Measurements from ENCODE around the gene KYNU. TPM values are rescaled to one million over a fixed set of nuclear protein-coding genes. Genes with fewer than 3 reads are reported as not detected.

KYNU gene
- total RNA-seq, 1 experiment from 2014 or later: 11.3 TPM

GRCh38 chr2:142961202-142961601 is 83.7 kb downstream of the KYNU start:
- no peak for DNase-seq (ENCODE audit: low read depth)

- peak; percentile 68 for DNase-seq (ENCODE audit: low read depth)
These were observed 88.0 kb downstream of the KYNU start for GRCh38 chr2:142965443-142965842.

- no peak for DNase-seq (ENCODE audit: low read depth)
These were observed 88.8 kb downstream of the KYNU start for GRCh38 chr2:142966284-142966683.

GRCh38 chr2:142967060-142967459 is 89.6 kb downstream of the KYNU start:
- DNase-seq (ENCODE audit: low read depth): no peak

- DNase-seq (ENCODE audit: low read depth): peak; percentile 16
These were observed 95.8 kb downstream of the KYNU start for GRCh38 chr2:142973160-142973821.

- DNase-seq (ENCODE audit: low read depth): peak; percentile 20
These were observed 96.4 kb downstream of the KYNU start for GRCh38 chr2:142973822-142974207.

- peak; percentile 65 for DNase-seq (ENCODE audit: low read depth)
These were observed 97.0 kb downstream of the KYNU start for GRCh38 chr2:142974288-142975024.

- DNase-seq (ENCODE audit: low read depth): no peak
These were observed 97.8 kb downstream of the KYNU start for GRCh38 chr2:142975239-142975638.

- DNase-seq (ENCODE audit: low read depth): peak; percentile 54
These were observed 103.0 kb downstream of the KYNU start for GRCh38 chr2:142980246-142981068.

GRCh38 chr2:142981069-142981378 is 103.6 kb downstream of the KYNU start:
- no peak for DNase-seq (ENCODE audit: low read depth)

- no peak for DNase-seq (ENCODE audit: low read depth)
These were observed 104.3 kb downstream of the KYNU start for GRCh38 chr2:142981756-142982155.

- DNase-seq (ENCODE audit: low read depth): no peak
These were observed 105.7 kb downstream of the KYNU start for GRCh38 chr2:142983174-142983573.

- no peak for DNase-seq (ENCODE audit: low read depth)
These were observed 107.2 kb downstream of the KYNU start for GRCh38 chr2:142984657-142985056.

GRCh38 chr2:142987044-142987443 is 109.6 kb downstream of the KYNU start:
- DNase-seq (ENCODE audit: low read depth): no peak

GRCh38 chr2:142989273-142990204 is 112.1 kb downstream of the KYNU start:
- DNase-seq (ENCODE audit: low read depth): peak; percentile 23

- DNase-seq (ENCODE audit: low read depth): peak; percentile 22
These were observed 113.8 kb downstream of the KYNU start for GRCh38 chr2:142991295-142991694.

GRCh38 chr2:142992840-142993239 is 115.4 kb downstream of the KYNU start:
- no peak for DNase-seq (ENCODE audit: low read depth)

GRCh38 chr2:142993771-142994170 is 116.3 kb downstream of the KYNU start:
- no peak for DNase-seq (ENCODE audit: low read depth)

- no peak for DNase-seq (ENCODE audit: low read depth)
These were observed 117.2 kb downstream of the KYNU start for GRCh38 chr2:142994665-142995064.

GRCh38 chr2:142997231-142997630 is 119.8 kb downstream of the KYNU start:
- no peak for DNase-seq (ENCODE audit: low read depth)

- no peak for DNase-seq (ENCODE audit: low read depth)
These were observed 123.1 kb downstream of the KYNU start for GRCh38 chr2:143000599-143000998.

GRCh38 chr2:143001501-143001900 is 124.0 kb downstream of the KYNU start:
- peak; percentile 69 for DNase-seq (ENCODE audit: low read depth)

Data from M059J (cell line).